SU-DHL-6 (cell line): ENCODE results near the gene SEMA3D.

Experiments used
- H2AFZ ChIP-seq: fragments of 200-600 bp; sonication (generic); 2 replicates; pipeline ENCODE4 v1.6.1; 2014; ENCODE audit warnings: low read depth, mild to moderate bottlenecking, moderate library complexity, mixed read lengths, antibody characterized with exemption, low read length; ENCODE audit not compliant: severe bottlenecking
- H3F3A ChIP-seq: fragments of 200-600 bp; shearing (Covaris generic); 2 replicates; pipeline ENCODE4 v1.6.0; 2016; ENCODE audit warnings: antibody characterized with exemption, mild to moderate bottlenecking; ENCODE audit not compliant: insufficient read depth
- H3K27ac ChIP-seq: fragments of 200-600 bp; sonication (generic); 2 replicates; pipeline ENCODE4 v1.5.1; 2016; ENCODE audit warnings: low read depth, mild to moderate bottlenecking, low read length, moderate library complexity, mixed read lengths
- H3K27me3 ChIP-seq: fragments of 200-600 bp; sonication (generic), shearing (Covaris generic); 2 replicates; pipeline ENCODE4 v1.6.0; 2014; ENCODE audit warnings: mild to moderate bottlenecking, low read length
- H3K36me3 ChIP-seq: fragments of 200-600 bp; sonication (generic); 2 replicates; pipeline ENCODE4 v1.6.1; 2014; ENCODE audit warnings: mild to moderate bottlenecking, low read length, mixed read lengths
- H3K4me2 ChIP-seq: fragments of 300-600, 200-600 bp; shearing (Covaris generic), sonication (generic); 2 replicates; pipeline ENCODE4 v1.6.0; 2014; ENCODE audit warnings: low read length, low read depth, mild to moderate bottlenecking; ENCODE audit not compliant: poor library complexity, severe bottlenecking
- H3K4me3 ChIP-seq: fragments of 200-600 bp; sonication (generic); 2 replicates; pipeline ENCODE4 v1.5.1; 2014; ENCODE audit warnings: antibody characterized with exemption, low read length, mild to moderate bottlenecking, mixed read lengths; ENCODE audit not compliant: insufficient read depth, poor library complexity, severe bottlenecking
- H3K79me2 ChIP-seq: fragments of 200-600 bp; sonication (generic); 2 replicates; pipeline ENCODE4 v1.6.1; 2014; ENCODE audit warnings: mild to moderate bottlenecking, low read length, moderate library complexity; ENCODE audit not compliant: insufficient read depth
- H3K9ac ChIP-seq: fragments of 200-600 bp; sonication (generic); 2 replicates; pipeline ENCODE4 v1.7.0; 2014; ENCODE audit warnings: mild to moderate bottlenecking, low read length
- H3K9me2 ChIP-seq: fragments of 200-600 bp; sonication (generic); replicated peaks from 2 replicates; pipeline ENCODE4 v1.6.1; 2014; ENCODE audit warnings: low read length; ENCODE audit not compliant: insufficient read depth
- H3K9me3 ChIP-seq: fragments of 200-600 bp; sonication (generic); 2 replicates; pipeline ENCODE4 v1.6.1; 2014; ENCODE audit warnings: low read length, mixed read lengths; ENCODE audit not compliant: insufficient read depth
- H4K20me1 ChIP-seq: fragments of 200-600 bp; sonication (generic); 2 replicates; pipeline ENCODE4 v1.6.1; 2014; ENCODE audit warnings: low read depth, mild to moderate bottlenecking, antibody characterized with exemption, low read length, moderate library complexity, mixed read lengths
- CTCF ChIP-seq: fragments of 200-600 bp; sonication (generic); IDR thresholded peaks from one replicate; pipeline ENCODE4 v1.5.1; 2017; ENCODE audit warnings: antibody characterized with exemption, mild to moderate bottlenecking, low read length, moderate library complexity; ENCODE audit not compliant: insufficient read depth, poor library complexity, severe bottlenecking
- EZH2phosphoT487 ChIP-seq: fragments of 200-600 bp; sonication (generic), shearing (Covaris generic); conservative IDR thresholded peaks from 2 replicates; pipeline ENCODE4 v1.6.1; 2018; ENCODE audit warnings: mild to moderate bottlenecking, antibody characterized with exemption, low read length, moderate library complexity, mixed read lengths

Gene SEMA3D

GRCh38 chr7:85125176-85125575 lies 61.7 kb downstream of the SEMA3D start:
- Histone ChIP-seq H3K79me2 (no peaks in the 10 kb centered on the region), H3F3A (no peaks in the 10 kb centered on the region), H3K27ac (no peak overlapping the region), H2AFZ (no peak overlapping the region), H3K27me3 (no peaks in the 10 kb centered on the region), H3K36me3 (no peaks in the 10 kb centered on the region), H3K4me3 (no peak overlapping the region), H3K9me3 (no peaks in the 10 kb centered on the region), H3K4me2 (no peak overlapping the region), H3K9me2 (no peaks in the 10 kb centered on the region), H3K9ac (no peak overlapping the region), H4K20me1 (no peaks in the 10 kb centered on the region)
- TF ChIP-seq CTCF, result no peak
- TF ChIP-seq EZH2phosphoT487, result no peak

DNA sequence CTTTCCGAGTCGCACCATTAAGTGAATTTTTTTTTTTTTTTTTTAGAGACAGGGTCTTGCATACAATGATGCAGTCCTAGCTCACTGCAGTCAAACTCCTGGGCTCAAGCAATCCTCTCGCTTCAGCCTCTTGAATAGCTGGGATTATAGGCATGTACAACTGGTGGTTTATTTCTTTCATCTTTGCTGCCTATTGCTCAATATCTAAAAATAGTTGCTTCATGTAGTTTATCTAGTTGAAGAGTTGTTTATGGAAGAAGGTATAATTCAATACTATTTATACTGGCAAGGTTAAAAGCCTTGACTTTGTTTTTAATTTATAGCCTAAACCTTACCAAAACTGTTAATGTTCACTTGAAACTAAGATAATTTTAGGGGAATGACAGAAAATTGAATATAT lies 66.9 kb downstream of the SEMA3D start:
- Histone ChIP-seq H3K79me2 (no peaks in the 10 kb centered on the region), H3K27ac (no peak overlapping the region), H3K9me2 (no peaks in the 10 kb centered on the region), H3F3A (no peaks in the 10 kb centered on the region), H3K9ac (no peak overlapping the region), H3K36me3 (no peaks in the 10 kb centered on the region), H3K4me2 (no peak overlapping the region), H3K4me3 (no peak overlapping the region), H2AFZ (no peak overlapping the region), H3K9me3 (no peaks in the 10 kb centered on the region), H3K27me3 (no peaks in the 10 kb centered on the region), H4K20me1 (no peaks in the 10 kb centered on the region)
- TF ChIP-seq EZH2phosphoT487, result no peak
- TF ChIP-seq CTCF, result no peak

GRCh38 chr7:85115862-85116261 lies 71.0 kb downstream of the SEMA3D start:
- no peaks in the 10 kb centered on the region for H3K9me2 ChIP-seq
- no peak overlapping the region for H3K4me3 ChIP-seq
- no peak overlapping the region for H3K27ac ChIP-seq
- H3F3A ChIP-seq, result no peaks in the 10 kb centered on the region
- no peaks in the 10 kb centered on the region for H4K20me1 ChIP-seq
- no peaks in the 10 kb centered on the region for H3K27me3 ChIP-seq
- H3K79me2 ChIP-seq, result no peaks in the 10 kb centered on the region
- no peak overlapping the region for H3K4me2 ChIP-seq
- H2AFZ ChIP-seq, result no peak overlapping the region
- no peaks in the 10 kb centered on the region for H3K36me3 ChIP-seq
- TF ChIP-seq EZH2phosphoT487 (no peak), CTCF (no peak)
- H3K9me3 ChIP-seq, result no peaks in the 10 kb centered on the region
- no peak overlapping the region for H3K9ac ChIP-seq

- Histone ChIP-seq H3K4me2 (no peak overlapping the region), H3K9ac (no peak overlapping the region), H4K20me1 (no peaks in the 10 kb centered on the region), H3K9me3 (no peaks in the 10 kb centered on the region), H3F3A (no peaks in the 10 kb centered on the region), H3K27ac (no peak overlapping the region), H2AFZ (no peak overlapping the region), H3K36me3 (no peaks in the 10 kb centered on the region), H3K79me2 (no peaks in the 10 kb centered on the region), H3K27me3 (no peaks in the 10 kb centered on the region), H3K9me2 (no peaks in the 10 kb centered on the region), H3K4me3 (no peak overlapping the region)
- TF ChIP-seq EZH2phosphoT487 (no peak), CTCF (no peak)
Measured at GRCh38 chr7:85115006-85115405, 71.8 kb downstream of the SEMA3D start.
